HG03045 (cell line): Measurements from ENCODE around the gene CACNG4.

Experiments used
- ATAC-seq: cut with Tn5 transposase; IDR thresholded peaks from one replicate; pipeline ENCODE4 v1.9.1; 2021; ENCODE audit warnings: mild to moderate bottlenecking, moderate library complexity; ENCODE audit not compliant: unreplicated experiment

CACNG4 gene

DNA sequence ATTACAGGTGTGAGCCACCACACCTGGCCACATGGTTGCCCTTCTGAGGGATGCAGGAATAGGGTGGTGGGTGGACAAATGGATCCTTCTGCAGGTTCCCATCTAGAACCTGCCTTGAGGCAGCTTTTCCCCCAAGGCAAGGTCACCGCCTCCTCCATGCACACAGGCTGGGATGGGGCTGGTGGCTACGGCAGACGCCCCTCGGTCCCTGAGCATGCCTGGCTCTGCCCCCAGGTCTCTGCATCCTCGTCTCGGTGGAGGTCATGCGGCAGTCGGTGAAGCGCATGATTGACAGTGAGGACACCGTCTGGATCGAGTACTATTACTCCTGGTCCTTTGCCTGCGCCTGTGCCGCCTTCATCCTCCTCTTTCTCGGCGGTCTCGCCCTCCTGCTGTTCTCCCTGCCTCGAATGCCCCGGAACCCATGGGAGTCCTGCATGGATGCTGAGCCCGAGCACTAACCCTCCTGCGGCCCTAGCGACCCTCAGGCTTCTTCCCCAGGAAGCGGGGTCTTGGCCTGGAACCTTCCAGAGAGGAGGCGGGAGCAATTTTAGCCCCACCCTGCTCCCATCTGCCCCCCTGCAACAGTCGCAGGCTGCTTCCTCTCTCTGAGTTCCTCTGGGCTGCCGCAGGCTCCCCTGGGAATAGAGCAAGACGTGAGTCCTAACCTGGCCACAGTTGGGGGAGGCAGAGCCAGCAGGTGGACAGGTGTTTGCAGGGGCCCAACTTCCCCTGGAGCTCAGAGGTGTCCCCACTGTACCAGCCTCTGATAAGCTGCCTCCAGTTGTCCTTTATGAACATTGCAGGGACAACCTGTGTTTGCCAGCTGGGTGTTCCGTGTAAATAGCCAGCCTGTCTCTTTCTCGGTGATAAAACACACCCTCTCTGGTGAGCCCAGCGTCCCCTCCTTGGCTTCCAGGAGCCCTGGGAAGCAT is 91.6 kb downstream of the CACNG4 start:
- no peak for ATAC-seq

DNA sequence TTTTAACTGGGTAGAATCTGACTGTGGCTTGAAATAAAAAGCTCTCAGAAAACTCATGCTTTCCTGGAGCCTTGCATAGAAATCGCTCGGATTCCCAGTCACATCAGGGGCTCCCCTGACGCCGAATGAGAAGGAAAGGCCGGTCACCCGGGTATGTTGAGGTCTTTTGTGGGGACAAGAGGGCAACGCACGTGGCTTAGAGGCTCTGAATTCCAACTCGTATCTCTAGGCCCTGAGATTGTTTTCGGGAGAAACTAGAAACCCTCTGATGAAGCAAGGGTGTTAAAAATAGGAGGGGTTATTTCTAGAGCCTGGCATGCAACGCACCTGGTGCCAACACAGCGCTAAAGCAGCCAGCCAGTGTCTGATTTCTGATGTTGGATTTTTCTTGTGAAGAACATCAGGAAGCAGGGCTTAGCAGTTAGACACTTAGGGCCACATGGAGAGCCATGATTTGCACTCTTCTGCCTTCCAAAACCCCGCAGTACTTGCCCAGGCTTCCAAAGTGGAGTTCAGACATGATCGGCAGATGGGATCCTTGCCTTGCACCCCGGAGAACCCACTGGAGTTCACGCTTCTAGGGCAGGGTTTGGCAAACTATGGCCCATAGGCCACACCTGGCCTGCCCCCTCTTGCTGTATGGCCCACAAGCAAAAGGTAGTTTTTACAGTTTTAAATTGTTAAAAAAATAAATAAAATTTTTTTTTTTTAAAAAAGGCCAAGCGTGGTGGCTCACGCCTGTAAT is 92.4 kb downstream of the CACNG4 start:
- no peak for ATAC-seq

DNA sequence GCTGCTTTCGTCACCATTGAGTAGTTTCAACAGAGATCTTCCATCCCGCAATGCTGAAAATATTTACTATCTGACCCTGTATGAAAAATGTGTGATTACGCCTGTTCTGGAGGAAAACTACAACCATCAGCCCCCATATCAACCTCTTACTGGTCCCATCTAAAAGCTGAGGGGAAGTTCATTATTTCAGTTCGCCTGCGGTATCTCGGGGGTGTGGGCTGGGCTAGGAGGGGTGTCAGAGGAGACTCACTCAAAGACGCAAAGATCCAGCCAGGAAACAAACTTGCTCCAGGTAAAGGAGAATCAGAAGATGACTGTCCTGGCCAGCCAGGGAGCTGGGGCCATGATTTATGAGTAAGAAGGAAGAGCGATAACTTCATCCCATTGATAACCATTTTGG is 93.5 kb downstream of the CACNG4 start:
- ATAC-seq = no peak

DNA sequence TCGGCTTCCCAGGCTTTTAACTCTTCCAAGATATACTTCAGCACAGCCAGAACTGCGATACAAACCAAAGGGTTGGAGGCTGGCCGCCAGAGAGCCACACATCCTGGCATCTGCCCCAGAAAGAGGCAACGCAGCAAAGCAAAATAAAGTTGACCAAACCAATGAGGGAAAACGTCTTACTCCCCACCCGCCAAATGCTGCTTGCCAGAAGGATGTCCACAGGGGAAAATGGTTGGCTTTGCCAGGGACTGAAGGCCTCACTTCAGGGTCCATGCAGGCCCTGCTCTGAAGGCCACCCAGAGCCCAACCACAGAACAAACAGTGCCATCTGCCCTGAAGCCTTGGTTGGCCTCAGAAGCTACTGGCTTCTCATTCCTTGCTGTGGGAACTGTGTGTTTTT is 94.9 kb downstream of the CACNG4 start:
- ATAC-seq = no peak

DNA sequence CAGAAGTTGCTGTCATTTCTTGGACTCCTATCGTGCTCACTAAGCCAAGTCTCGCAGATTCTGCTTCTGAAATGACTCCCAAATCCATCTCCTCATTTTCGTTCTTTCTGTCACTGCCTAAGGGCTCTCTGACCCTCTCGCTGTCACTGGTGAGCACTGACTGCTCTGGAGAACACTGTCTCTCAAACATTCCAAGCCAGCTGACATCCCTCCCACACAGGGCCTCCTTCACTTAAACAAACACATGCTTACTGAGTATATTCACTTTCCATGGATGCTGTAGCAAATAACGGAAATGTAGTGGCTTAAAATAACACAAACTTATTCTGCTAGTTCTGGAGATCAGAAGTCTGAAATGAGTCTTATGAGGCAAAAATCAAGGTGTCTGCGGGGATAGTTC is 98.6 kb downstream of the CACNG4 start:
- ATAC-seq = no peak

DNA sequence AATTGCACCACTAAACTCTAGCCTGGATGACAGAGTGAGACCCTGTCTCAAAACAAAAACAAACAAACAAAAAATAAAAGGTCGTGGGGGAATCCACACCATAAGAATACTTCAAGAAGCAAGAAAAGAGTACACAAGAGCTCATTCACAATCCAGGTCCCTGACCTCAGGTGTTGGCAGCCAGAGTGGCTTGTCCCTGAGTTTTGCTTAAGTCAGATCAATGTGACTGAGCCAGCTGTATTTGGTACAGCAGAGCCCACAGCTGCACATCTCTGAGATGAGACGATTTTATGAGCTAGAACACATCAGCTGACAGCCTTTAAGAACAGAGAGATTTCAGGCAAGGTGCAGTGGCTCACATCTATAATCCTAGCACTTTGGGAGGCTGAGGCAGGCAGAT is 102.2 kb downstream of the CACNG4 start:
- no peak for ATAC-seq

DNA sequence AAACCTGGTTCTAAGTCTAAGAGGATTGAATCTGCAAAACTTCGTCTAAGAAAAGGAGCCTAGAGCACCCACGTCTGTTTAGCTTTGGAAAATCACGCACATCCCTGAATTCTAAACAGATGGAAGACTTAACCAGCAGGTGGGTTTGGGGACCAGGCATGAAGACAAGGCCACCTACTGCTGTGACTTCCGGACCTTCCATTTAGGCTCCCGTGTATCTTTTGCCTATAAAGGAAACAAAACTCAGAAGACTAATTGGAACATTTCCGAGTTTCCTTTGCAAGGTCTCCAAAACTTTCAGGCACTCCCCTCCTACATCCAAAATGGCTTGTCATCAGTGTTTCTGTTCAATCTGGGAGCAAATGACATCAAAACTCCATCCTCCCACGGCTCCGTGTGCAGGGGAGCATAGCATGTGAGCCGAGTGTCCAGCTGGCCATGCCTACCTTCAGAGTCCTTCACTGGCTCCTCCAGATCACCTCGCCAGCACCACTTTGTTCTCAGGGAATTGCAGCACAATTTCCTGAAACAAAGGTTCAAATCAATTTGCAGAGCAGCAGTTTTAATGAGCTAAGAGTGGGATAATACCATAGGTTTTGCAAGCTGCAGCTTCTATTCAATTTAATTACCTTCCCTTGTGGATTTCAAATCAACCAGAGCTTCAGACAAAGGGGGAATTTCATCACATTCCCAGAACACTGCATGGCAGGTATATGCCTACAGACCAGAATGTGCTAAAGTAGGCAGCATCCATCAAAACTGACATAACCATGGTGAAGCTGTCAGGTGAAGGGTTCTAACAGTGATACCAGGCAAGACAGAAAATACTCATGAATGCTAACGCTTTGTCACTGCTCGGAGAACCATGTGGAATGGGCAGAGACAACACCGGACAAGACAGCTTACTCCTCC is 103.3 kb downstream of the CACNG4 start:
- no peak for ATAC-seq

DNA sequence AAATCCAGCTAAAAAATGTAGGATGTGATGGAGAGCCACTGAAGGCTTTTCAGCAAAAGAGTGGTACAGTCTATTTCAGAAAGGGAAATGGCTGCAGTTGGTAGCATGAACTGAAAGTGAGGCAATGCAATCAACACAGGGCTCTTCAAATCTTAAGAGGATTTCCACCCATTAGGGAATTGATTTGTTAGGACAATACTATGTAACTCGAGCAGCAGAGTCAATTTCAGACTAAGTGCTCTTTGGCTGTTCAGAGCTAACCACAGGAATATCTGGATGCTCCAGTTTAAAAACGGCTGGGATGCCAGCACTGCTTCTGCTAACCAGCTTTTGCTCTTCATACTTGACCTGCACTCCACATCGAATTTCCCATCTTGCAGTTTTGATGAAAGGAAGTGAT is 104.5 kb downstream of the CACNG4 start:
- no peak for ATAC-seq

DNA sequence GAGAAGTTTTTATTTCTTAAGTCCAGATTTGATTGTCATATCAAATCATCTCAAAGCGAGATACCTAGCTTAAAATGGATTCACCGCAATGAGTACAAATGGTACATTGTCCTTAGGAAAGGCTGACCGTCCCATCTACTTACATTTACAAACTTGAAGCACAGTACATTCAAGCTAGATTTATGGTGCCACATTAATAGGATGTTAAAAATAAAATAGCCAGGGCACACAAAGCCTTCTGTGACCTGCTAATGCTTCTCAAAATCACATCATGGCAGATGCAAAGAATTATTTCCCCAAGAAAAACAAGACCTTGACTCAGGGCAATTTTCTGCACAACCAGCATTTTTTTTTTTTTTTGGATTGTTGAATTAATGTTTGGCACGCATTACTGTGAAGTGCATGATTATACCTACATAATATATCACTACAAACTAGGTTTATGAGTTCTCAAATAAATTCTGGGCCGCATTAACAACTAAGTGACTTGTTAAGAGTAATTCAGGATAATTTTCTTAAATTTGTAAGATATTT is 105.2 kb downstream of the CACNG4 start:
- ATAC-seq = no peak

DNA sequence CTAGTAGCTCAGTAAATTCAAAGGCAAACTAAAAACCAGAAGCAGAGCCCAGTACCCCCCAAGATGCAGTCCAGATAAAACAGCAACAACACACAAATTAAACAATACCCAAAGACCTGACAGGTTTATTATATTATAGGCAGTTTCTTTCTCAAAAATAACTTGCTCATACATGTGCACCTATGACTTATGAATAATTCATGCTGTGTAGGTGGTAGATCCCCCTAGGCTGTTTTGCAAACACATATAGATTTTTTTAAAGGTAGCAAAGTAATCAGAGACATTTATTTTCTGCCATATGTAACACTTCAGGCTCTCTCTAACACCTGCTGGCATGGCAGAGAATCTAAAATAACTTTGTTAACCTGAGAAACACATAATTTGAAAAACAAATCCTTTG is 107.1 kb downstream of the CACNG4 start:
- ATAC-seq = no peak

DNA sequence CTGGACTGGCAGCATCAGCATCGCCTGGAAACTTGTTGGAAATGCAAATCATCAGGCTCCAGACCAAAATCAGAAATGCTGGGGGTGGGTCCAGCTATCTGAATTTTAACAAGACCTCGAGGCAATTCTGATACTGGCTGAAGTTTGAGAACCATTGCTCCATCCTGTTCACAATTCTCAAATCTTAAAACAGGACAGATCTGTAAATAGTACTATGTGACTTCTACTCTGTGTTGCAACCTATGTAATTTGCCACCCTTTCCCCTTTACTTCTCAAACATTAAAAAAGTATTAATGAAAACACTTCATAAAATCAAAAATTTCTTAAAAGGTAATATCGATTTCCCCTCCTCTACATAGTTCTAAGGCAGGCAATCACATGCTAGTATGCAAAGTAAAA is 108.4 kb downstream of the CACNG4 start:
- no peak for ATAC-seq

DNA sequence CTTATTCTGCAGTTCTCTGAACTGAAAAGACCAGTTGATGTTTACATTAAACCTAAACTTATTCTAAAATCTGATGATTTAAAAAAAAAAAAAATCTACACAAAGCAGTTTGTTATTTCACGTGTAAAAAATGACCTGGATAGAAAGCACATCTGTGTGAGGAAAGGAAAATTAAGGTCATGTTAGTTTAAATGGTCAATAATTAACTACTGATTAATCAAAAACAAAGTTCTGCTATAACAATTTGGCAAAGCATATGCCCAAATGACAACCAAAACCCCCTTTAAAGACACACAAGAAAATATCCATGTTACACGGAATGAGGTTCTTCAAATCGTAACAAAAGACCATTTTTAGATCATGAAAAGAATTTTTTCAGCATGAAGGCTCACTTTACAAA is 110.3 kb downstream of the CACNG4 start:
- ATAC-seq = no peak

DNA sequence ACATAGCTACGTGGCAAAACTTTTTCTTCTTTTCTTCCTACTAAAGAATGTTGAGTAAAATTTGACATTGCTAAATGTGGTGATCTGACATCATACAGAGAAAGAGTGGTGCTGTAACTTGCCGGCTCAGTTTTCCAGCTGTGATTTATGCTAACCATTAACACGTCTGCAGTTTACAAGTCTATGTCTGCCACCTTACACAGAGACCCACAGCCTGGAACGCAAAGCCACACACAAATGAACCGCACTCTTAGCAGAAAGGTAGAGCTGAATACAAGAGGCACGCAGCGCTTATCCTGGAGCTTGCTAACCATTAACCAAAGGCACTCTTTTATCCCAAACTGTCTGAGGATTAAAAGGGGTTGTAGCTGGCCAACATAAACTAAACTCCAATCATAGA is 111.8 kb downstream of the CACNG4 start:
- ATAC-seq = no peak

DNA sequence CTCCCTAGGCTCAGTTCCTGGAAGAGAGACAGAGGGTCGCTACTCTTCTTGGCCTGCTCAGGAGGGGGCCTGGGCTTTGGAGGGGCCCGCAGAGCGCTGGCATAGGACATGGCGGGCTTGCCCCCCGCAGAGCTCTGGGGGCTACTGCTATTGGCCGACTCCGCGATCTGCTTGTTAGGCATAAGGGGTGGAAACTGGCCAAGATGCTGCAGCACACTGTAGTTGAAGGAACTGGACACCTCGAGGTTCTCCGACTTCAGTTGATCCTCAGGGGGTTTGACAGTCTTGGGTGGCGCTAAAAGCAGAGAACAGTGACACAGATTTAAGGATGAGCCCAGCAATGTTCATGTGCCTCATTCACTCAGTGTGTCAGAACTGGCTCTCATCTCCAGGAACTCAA is 113.8 kb downstream of the CACNG4 start:
- no peak for ATAC-seq

DNA sequence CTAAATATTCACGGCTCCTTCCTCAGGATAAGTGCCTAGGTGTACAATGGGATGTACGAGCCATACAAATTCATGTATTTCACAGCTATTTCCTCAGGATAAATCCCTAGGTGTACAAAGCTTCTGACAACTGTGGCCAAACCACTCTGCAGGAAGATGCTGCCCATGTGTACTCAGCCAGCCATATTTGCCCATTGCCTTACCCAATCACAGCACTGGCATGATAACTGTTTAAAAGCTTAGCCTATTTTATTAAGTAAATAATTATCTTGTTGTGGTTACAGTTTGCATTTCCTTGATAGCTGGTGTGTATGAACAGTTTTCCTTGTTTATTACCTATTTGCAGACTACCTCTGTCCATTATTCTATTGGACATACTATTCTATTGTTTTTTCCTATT is 115.0 kb downstream of the CACNG4 start:
- no peak for ATAC-seq

DNA sequence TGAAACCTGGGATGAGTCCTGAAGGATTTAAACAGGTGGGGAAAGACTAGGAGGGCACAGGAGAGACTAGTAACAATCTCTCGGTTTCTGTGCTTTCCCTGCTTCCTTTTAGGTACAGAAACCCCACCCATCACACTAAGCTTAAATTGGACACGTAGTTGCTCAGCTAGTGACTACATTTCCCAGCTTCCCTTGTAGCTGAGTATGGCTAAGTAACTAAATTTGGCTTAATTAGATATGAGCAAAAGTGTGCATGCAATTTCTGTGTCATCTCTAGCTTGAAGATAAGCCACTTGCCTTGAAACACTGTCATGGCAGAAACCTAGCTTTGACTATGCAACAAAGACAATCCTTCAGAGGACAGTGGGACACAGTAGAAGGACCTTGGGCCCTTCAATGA is 116.3 kb downstream of the CACNG4 start:
- no peak for ATAC-seq

DNA sequence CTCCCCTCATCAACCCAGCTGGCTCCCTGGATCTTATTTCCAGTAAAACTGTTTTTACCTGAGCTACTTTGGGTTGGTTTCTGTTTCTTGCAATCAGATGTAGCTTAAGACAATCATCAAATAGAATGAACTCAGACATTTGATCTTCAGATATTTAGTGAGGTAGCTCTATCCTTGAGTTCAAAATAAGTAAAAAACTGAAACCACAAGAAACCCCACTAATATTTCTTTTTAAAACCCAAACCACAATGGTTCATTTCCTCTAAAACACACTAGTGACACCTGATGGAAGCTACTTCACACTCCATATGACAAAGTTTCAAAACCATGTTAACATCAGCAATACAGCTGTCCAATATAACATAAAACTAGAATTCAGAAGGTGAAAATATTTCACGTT is 117.6 kb downstream of the CACNG4 start:
- ATAC-seq = peak; percentile 64
